Stimulated activated CD4-positive, alpha-beta T cell treated with anti-CD3 and anti-CD28 coated beads, TNF-alpha, amount 100 ng/mL, for 48 hours (primary cell): ENCODE measurements around the gene LRRC57.
"Not testable (repeated sequence)": the region's sequence is repeated elsewhere in the genome, so short reads cannot be mapped to it uniquely, and the experiment has no call there.

ENCODE experiments used
- DNase-seq, 3 donors: peaks; one replicate each; pipeline ENCODE4 v3.0.0-alpha.2; 2020; ENCODE audit warnings: low read depth in 3 of 3

Gene LRRC57

DNA sequence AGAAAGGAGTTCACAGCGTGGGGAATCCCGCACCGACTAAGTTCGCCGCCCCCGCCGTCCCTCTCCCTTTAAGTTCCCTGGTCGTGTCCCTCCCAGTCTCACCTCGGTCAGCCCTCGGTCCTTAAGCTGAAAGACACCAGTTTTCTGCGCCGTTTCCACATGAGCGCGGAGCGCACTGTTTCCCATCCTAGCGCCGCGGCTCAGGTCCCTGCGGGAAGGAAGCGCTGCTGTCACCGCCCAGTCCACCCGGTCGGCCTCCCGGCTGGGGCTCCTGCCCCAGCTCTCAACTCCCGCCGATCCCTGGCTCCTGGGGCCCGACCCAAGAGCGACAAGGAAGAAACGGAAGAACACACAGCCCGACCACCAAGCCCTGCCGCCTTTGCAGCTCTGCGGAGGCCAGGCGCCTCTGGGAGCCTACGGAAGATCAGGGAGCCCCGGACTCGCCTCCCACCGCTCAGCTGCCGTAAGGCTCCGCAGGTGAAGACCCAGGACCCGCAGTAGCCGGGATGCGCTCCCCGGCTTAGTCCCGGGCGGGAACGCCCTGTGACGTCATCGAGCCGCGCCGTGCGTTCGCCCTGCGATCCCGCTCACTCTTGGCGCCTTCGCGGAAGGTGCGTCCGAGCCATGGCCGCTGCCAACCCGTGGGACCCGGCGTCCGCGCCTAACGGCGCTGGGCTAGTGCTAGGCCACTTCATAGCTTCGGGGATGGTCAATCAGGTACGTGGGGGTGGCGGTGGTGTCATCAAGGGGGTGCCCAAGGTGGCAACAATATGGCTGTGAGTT lies at the start of gene LRRC57, which contains the start of gene HAUS2:
TSS of gene LRRC57 (minus strand) at position 545 of the 783 bp plus-strand sequence. CDS start at position 186, 359 bp downstream.
TSS of gene HAUS2 (plus strand) at position 590 of the 783 bp plus-strand sequence. CDS start at position 625, 35 bp downstream.
- DNase-seq = peak; percentile 73 to 83 (median 76)

DNA sequence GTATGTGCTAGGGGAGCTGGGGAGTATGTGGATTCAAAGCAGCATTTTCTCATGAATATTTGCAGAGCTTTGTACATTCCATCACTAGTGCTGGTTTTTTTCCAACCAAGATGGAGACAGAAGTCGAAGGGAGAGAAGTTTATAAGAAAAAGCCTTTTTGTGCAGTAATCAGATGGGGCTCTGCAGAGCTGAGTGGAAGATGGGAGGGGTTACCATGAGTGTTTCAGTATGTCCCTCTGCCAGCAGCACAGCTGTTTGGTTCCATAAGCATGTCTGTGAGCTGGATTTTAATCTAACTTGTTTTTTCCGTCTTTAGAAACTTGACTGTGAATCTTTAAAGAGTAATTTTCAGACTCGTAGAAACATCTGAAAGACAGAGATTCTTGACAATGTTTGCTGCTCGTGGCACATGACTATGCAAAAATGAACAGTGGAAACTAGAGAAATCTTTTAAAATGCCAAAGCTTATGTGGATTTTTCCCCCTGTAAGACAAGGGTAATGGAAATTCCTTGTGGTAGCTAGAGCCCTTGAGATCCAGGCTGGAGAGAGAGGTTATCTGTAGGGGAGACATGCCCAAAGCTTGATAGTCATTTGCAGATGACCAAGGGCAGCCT lies 47.1 kb upstream of the LRRC57 start:
- no peak for DNase-seq

DNA sequence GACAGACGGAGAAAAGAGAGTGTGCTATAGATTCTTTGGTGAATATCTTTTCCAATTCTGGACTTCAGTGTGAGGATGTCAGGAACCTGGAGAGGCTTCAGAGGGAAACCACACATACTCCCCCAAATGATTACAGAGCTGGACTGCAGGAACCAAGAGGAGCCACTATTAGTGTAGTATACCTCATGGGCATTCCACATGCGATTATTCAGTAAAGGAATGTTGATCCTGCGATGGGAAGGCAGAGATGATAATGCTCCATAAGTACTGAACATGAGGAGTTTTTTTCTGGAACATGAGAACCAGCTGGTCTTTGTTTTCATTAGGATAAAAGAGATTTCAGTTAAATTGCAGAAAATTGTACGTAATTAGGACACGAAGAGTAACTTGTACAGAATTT lies 45.5 kb upstream of the LRRC57 start:
- DNase-seq = no peak

DNA sequence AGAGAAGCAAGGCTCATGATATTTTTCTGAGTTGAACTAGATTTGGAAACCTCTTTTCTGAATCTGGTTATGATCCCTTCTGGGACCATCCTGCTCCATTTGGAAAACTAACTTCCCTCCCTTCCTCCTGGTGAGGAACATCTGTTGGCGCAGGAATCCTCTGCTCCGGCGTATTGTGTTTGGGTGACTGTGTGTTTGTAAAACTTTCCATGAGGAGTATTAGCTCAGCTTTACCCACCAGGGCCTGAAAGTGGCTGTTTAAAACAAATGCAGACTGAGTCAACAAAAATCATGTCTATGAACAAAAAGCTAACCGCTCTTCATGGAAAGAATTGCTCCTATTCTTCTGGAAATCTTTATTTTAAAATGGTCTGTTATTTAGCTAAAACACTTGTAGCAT lies 44.5 kb upstream of the LRRC57 start:
- DNase-seq = no peak

DNA sequence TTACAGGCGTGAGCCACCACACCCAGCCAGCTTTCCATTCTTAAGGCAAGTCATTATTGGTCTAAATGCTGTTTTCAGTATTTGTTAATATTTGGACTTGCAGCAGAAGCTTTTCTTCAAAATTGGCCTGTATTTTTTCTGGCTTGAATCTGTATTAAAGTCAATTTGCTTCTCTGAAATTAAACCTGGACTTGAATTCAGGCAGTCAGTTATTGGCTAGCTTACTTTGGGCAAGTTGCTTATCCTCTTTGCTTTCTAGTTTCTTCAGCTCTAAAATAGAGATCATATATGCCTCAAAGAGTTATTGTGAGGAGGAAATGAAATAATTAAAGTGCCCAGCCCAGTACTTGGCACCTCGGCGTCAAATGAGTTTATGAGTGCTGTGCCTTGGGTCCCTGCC lies 44.1 kb upstream of the LRRC57 start:
- no peak for DNase-seq

DNA sequence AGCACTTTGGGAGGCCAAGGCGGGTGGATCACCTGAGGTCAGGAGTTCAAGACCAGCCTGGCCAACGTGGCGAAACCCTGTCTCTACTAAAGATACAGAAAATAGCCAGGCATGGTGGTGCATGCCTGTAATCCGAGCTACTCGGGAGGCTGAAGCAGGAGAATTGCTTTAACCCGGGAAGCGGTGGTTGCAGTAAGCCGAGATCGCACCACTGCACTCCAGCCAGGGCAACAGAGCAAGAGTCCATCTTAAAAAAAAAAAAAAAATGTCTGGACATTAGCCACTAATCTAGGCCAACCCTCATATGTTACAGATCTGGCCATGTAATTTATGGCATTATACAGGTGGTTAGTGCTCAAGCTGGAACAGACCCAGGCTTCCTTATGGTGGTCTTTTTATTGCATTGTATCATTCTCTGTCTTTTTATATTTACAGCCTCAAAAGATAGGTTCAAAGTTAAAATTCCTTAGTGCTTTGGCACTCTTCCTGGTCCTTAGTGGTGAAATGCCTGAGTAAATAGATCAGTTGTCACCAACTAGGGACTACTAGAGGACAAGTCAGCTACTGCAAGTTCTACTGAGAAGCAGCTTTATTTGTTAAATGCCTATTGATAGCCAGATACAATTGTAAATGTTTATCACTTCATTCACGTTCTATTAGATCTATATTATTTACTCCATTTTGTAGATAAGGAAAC lies 42.8 kb upstream of the LRRC57 start:
- DNase-seq = no peak

DNA sequence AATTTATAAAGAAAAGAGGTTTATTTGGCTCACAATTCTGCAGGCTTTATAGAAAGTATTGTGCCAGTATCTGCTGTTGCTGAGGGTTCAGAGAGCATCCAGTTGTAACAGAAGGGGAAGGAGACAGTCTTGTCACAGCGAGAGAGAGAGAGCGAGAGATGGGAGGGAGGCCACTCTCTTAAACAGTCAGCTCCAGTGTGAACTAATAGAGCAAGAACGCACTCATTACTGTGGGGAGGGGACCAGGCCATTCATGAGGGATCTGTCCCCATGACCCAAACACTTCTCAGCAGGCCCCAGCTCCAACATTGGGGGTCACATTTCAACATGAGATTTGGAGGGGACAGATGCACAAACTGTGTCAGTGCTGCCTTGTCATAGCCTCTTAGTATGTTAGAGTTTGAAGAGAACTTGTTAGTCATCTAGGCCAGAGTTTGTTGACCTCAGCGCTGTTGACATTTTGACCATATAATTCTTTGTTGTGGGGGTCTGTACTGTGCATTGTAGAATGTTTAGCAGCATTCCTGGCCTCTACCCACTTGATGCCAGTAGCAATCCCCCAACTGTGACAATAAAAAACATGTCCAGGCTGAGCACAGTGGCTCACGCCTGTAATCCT lies 42.1 kb upstream of the LRRC57 start:
- no peak for DNase-seq

DNA sequence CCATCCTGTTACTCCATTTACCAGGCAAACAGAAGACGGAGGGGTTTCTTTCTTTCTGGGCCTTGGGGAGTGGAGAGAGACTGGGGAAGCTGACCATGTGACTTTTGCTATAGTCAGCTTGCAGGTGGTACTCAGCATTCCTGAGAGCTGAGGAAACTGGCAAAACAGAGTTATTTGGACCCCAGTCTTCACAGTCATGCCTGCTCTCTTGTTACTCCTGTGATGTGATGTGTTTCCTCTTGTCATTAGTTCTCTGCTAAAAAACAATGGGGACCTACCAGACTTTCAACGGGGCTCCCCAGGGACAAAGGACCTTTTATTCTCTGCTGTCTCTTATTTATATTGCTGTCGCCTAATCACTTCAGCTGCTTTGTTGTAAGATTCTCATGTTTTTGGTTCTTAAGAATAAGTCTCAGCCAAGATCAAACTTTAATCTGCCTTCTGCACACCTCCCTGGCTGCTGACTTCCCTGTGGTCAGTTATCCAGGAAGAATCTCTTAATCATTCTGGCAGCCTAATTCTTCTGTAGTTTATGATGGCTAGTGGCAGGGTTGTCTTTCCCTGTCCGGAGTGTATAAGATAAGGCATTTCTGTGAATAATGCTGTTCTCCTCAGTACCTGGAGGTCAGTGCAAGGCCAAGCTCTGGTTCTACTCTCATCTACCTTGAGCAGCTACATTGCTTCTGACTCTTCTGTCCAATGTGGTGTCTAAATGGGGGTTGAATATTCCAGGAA lies 35.6 kb upstream of the LRRC57 start:
- no peak for DNase-seq

DNA sequence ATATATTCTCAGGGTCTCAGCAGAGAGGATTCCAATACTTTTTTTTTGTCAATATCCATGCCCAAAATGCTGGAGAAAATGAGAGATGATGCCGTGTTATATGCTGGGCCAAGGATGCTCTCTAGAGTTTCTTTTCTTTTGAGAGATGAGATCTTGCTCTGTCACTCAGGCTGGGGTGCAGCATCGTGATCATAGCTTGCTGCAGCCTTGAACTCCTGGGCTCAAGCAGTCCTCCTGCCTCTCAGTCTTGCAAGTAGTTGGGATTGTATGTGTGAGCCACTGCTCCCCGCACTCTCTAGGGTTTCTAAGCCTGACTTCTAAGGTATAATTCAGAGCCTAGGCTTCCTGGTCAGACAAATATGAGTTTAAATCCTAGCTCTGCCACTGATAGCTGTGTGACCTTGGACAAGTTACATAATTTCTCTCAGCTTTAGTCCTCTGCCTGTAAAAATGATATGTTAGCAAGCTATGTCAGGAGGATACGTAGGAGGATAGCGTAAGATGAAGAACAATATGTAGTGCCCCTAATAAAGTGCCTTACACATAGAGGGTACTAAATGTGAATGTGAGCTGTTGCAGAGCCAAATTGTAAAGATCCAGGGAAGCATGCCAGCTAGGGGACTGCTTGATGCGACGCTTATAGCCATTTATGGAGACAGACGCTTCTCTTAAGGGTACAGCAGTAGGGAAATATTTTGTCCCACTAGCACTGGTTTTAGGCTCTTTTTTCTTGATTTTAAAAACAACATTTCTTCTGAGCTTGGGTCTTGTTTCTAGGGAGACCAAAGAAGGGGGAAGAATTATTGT lies 34.2 kb upstream of the LRRC57 start:
- no peak for DNase-seq

DNA sequence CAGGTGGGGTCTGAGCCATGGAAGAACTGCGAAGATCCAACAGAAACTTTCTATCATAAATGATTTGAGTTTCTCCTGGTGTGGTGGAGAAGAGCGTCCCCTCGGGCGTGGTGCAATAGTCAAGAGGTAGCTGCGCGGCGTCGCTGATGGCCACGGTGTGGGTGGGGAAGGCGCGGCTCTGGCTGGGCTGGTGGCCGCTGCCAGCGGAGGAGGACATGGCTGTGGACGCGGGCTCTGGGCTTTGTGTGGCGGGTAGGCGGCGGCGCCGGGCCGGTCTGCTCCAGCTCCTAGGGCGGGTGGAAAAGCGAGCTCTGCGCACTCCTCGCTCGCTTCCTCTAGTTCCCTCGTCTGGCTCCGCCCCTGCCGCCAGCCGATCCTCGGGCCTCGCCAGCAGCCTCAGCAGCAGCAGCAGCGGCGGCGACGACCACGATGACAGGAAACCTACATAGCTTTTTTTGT lies 32.7 kb upstream of the LRRC57 start:
- DNase-seq = peak; percentile 47 to 66 (median 54)

DNA sequence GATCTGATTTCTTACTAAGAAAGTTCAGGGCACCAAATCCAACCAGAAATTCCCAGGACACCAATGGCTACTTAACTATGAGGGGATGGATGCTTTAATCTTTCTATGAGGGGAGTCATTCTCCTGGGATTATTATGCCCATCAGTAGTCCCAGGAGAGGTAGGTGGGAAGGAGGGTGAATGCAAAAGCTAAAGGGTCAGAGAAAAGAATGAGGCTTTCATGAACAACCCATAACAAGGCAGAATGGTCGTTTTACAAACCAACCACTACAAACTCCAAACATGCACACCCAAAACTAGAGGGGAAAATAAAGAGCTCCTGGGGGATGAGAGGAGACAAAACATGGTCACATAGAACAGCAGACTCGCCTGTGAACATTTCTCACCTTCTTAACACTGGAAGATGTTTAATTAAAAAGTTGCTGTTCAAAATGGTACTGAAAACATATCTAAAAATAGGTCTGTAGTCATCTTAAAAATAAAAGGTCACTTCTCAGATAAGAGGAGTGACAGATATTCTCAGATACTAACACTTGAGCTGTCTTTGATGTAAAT lies 30.5 kb upstream of the LRRC57 start:
- no peak for DNase-seq

DNA sequence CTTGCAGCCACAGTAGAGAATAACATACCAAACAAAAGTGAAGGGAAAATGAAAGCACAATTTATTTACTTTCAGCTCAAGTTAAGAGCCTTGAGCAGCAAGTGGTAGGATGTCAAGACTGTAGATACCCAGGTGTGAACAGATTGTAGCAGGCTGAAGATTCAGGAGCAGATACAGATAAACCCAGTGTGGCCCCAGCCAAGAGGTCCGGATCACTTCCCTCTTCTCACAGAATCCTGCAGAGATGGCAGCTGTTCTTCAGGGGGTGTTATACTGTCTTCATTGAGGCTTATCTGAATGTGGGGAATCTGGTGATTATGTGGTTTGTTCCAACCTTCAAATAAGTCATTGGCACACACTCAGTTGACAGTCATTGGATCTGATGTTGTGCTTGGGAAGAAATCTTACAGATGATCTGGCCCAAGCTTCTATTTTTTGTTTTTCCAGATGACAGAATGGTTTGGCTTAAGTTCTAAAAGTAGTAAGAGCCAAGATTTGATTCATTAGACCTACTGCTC lies 29.0 kb upstream of the LRRC57 start:
- no peak for DNase-seq

DNA sequence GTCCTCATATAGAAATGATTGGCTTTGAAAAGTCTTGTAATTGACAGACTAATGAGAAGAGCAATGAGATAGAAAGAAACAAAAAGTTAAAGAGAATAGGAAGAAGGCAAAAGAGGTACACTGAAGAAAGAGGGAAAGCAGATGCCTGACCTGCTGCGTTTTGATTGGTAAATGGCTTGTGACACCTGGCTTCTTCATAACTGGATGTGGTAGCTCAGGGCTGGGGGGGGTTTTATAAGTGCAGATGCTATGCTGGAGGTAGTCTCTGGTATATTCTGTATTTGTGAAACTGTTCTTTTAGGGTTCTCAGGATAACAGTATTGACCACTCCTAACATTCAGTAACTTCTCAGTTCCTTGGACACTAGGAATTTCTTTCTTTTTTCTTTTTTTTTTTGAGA lies 28.2 kb upstream of the LRRC57 start:
- DNase-seq = no peak

DNA sequence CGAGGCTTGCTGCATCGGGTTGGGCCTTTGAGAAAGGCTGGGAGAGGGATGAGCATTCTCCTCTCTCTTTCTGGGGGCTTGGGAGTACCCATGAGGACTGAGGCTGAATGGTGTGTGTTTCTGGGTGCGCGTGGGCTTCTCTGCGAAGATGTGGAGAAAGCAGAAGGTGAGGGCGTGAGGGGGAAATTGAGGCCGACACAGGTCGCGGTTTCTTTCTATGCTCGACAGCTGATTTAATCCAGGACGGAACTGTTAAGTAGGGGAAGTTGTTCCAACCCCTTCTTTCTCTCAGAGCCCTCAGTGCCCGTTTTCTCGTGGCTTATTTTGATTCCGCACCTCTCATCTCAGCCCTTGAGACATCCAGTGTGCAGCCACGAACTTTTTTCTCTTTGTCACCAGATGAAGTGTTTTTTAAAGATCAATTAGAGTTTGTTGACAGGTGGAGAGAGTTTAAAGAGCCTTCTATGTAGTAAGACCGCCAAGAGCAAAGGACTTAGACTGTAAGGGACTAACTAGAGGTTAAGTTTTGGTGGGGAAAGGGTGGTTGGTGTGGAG lies 27.5 kb upstream of the LRRC57 start:
- no peak for DNase-seq

DNA sequence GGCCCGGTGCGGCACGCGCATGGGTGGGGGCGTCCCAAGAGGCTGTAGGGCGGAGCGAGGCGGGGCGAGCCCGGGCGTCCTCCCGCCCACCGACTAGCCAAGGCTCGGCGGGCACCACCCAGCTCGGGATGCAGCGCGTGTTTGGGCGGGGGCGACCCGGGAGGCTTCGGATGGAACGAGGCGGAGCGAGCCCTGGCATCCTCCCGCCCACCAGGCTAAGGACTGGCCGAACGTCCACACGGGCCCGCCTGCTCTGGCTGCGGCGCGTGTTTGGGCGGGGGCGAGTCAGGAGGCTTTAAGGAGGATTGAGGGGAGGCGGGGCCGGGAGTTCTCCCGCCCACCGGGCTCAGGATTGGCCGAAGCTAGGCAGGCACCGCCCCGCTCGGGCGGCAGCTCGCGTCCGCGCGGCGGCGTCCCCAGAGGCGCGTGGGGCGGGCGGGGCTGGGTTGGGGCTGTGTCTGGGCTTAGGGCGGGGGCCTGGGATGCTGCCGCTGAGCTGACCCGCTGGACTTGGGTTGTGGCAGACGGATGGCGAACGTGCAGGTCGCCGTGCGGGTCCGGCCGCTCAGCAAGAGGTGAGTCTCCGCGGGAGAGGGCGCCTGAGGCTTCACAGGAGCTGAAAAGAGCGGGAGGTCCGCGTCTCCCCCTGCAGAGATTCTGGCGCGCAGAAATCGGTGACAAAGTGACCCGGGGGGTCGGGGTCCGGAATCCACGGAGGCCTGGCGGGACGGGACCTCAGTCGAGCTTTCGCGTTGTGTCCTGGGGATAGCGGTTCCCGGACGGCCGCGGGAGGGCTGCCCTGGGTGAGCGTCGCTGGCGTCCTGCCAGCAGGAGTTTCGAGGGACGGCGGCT lies 26.8 kb upstream of the LRRC57 start, which contains the start of gene STARD9:
TSS of gene STARD9 (plus strand) at position 419 of the 852 bp plus-strand sequence. CDS start at position 529, 110 bp downstream.
- DNase-seq = peak; percentile 89 to 94 (median 90)

DNA sequence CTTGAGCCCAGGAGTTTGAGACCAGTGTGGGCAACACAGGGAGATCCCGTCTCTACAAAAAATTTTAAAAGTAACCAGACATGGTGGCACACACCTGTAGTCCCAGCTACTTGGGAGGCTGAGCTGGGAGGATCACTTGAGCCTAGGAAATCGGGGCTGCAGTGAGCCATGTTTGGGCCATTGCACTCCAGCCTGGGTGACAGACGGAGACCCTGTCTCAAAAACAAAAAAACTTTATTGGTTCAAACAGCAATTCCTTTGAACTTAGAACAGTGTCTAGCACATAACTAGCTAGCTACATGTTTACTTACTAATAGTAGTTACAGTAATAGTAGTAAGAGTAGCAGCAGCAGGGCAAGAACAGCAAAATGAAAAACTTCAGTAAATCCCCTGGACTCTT lies 10.1 kb upstream of the LRRC57 start:
- no peak for DNase-seq

DNA sequence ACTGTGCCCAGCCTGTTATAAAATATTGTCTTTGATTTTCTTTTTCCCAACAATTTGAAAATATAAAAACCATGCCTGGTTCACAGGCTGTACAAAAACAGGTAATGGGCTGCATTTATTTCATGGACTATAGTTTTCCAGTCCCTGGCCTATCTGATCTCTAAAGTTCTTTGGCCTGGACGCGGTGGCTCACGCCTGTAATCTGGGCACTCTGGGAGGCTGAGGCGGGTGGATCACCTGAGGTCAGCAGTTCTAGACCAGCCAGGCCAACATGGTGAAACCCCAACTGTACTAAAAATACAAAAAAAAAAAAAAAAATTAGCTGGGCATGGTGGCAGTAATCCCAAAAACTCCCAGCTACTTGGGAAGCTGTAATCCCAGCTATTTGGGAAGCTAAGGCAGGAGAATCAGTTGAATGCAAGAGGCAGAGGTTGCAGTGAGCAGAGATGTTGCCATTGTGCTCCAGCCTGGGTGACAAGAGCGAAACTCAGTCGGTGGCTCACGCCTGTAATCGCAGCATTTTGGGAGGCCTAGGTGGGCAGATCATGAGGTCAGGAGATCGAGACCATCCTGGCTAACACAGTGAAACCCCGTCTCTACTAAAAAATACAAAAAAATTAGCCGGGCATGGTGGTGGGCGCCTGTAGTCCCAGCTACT lies 8.1 kb upstream of the LRRC57 start:
- not testable (repeated sequence) for DNase-seq

DNA sequence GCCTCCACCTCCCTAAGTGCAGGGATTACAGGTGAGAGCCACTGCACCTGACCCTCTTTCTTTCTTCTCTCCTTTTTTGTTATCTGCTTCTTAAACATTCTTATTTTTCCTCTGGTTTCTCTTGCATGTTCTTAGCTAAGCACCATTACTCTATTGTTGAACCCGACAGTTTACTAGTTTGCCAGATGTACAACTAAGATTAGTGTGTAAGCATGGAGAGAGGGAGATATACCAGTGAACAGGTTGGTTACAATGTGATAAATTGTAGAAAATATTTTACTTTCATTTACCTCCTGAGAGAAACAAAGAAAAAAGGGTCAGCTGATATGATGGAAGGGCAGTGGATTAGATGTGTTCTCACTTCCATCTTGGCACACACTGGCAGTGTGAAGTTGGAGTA lies 5.0 kb upstream of the LRRC57 start:
- DNase-seq = no peak
